ENCODE measurements around the gene ZDHHC14. TPM values are rescaled to one million over a fixed set of nuclear protein-coding genes. Genes with fewer than 3 reads are reported as not detected.

ZDHHC14 gene
- total RNA-seq, 2 donors from 2014 or later = 53.3 to 66.2 TPM

GRCh38 chr6:157398151-157398550, 17.2 kb downstream of the ZDHHC14 start:
- DNase-seq (ENCODE audit: low spot score) = no peak
- Histone ChIP-seq H3K4me1 (replicated peaks) (no peaks in the 10 kb centered on the region), H3K27me3 (replicated peaks; ENCODE audit: insufficient read depth) (no peaks in the 10 kb centered on the region), H3K27ac (no peak overlapping the region), H3K4me3 (no peak overlapping the region), H3K36me3 (no peaks in the 10 kb centered on the region), H3K9me3 (no peaks in the 10 kb centered on the region)
- intact Hi-C loops (cut with DNase I) = no loop called here
- TF ChIP-seq POLR2A (IDR thresholded peaks at IDR 0.05) (no peak), CTCF (IDR thresholded peaks at IDR 0.05) (no peak), POLR2AphosphoS5 (IDR thresholded peaks at IDR 0.05) (no peak)
- WGBS = 48% methylated on average over 2 of the region's 2 CpGs

GRCh38 chr6:157400676-157401075, 19.7 kb downstream of the ZDHHC14 start:
- H3K27me3 ChIP-seq (replicated peaks; ENCODE audit: insufficient read depth) = no peaks in the 10 kb centered on the region
- no peak for DNase-seq (ENCODE audit: low spot score)
- intact Hi-C loops (cut with DNase I) = no loop called here
- no peaks in the 10 kb centered on the region for H3K36me3 ChIP-seq
- H3K9me3 ChIP-seq = no peaks in the 10 kb centered on the region
- TF ChIP-seq POLR2A (IDR thresholded peaks at IDR 0.05) = no peak
- TF ChIP-seq CTCF (IDR thresholded peaks at IDR 0.05) = no peak
- TF ChIP-seq POLR2AphosphoS5 (IDR thresholded peaks at IDR 0.05) = no peak
- no peak overlapping the region for H3K4me3 ChIP-seq
- WGBS = 79% methylated on average over 7 of the region's 7 CpGs
- no peak overlapping the region for H3K27ac ChIP-seq
- no peaks in the 10 kb centered on the region for H3K4me1 ChIP-seq (replicated peaks)

GRCh38 chr6:157401734-157402338, 20.8 kb downstream of the ZDHHC14 start:
- intact Hi-C loops (cut with DNase I) = no loop called here
- no peaks in the 10 kb centered on the region for H3K9me3 ChIP-seq
- WGBS = 88% methylated on average over 6 of the region's 6 CpGs
- no peak overlapping the region for H3K4me3 ChIP-seq
- H3K27ac ChIP-seq = no peak overlapping the region
- H3K4me1 ChIP-seq (replicated peaks) = no peaks in the 10 kb centered on the region
- no peak for TF ChIP-seq POLR2AphosphoS5 (IDR thresholded peaks at IDR 0.05)
- no peak for TF ChIP-seq CTCF (IDR thresholded peaks at IDR 0.05)
- no peak for TF ChIP-seq POLR2A (IDR thresholded peaks at IDR 0.05)
- no peaks in the 10 kb centered on the region for H3K27me3 ChIP-seq (replicated peaks; ENCODE audit: insufficient read depth)
- no peaks in the 10 kb centered on the region for H3K36me3 ChIP-seq
- DNase-seq (ENCODE audit: low spot score) = no peak

GRCh38 chr6:157402996-157403685, 22.2 kb downstream of the ZDHHC14 start:
- Histone ChIP-seq H3K36me3 (no peaks in the 10 kb centered on the region), H3K4me3 (no peak overlapping the region), H3K27ac (no peak overlapping the region), H3K4me1 (replicated peaks) (no peaks in the 10 kb centered on the region), H3K27me3 (replicated peaks; ENCODE audit: insufficient read depth) (no peaks in the 10 kb centered on the region), H3K9me3 (no peaks in the 10 kb centered on the region)
- no peak for TF ChIP-seq POLR2AphosphoS5 (IDR thresholded peaks at IDR 0.05)
- TF ChIP-seq CTCF (IDR thresholded peaks at IDR 0.05) = no peak
- TF ChIP-seq POLR2A (IDR thresholded peaks at IDR 0.05) = no peak
- WGBS = 84% methylated on average over 3 of the region's 3 CpGs
- intact Hi-C loops (cut with DNase I) = no loop called here
- no peak for DNase-seq (ENCODE audit: low spot score)

GRCh38 chr6:157403686-157404051, 22.7 kb downstream of the ZDHHC14 start:
- 73% methylated on average over 6 of the region's 6 CpGs for WGBS
- no peak for TF ChIP-seq POLR2AphosphoS5 (IDR thresholded peaks at IDR 0.05)
- TF ChIP-seq CTCF (IDR thresholded peaks at IDR 0.05) = no peak
- TF ChIP-seq POLR2A (IDR thresholded peaks at IDR 0.05) = no peak
- Histone ChIP-seq H3K4me3 (no peak overlapping the region), H3K27ac (no peak overlapping the region), H3K27me3 (replicated peaks; ENCODE audit: insufficient read depth) (no peaks in the 10 kb centered on the region), H3K4me1 (replicated peaks) (no peaks in the 10 kb centered on the region), H3K36me3 (no peaks in the 10 kb centered on the region), H3K9me3 (no peaks in the 10 kb centered on the region)
- DNase-seq (ENCODE audit: low spot score) = no peak
- intact Hi-C loops (cut with DNase I) = no loop called here

Measured in prostate gland (tissue), 2 donors.